Endothelial cell of umbilical vein (primary cell): ENCODE data around the gene P2RX3.

ENCODE experiments used
- EZH2 ChIP-seq: IDR thresholded peaks from 2 replicates; pipeline ENCODE4 v1.6.1; 2012; ENCODE audit warnings: borderline replicate concordance, low read depth, mild to moderate bottlenecking, moderate library complexity, low read length, inconsistent platforms; ENCODE audit not compliant: severe bottlenecking
- MYC ChIP-seq: IDR thresholded peaks from one replicate; pipeline ENCODE4 v1.6.1; 2011; ENCODE audit warnings: mild to moderate bottlenecking, low read depth, low read length
- TF ChIP-seq, protein P1 (sequence below), 2 donors: IDR thresholded peaks; 1 replicate in 1 of 2; 2 replicates in 1 of 2; pipeline ENCODE4 v1.5.1; 2011; ENCODE audit warnings: low read length in 2 of 2, mild to moderate bottlenecking in 2 of 2, moderate library complexity in 2 of 2, control low read depth in 1 of 2, inconsistent platforms in 1 of 2, low read depth in 1 of 2; ENCODE audit not compliant: insufficient read depth in 1 of 2; ENCODE audit errors: extremely low read depth in 1 of 2

DNA sequence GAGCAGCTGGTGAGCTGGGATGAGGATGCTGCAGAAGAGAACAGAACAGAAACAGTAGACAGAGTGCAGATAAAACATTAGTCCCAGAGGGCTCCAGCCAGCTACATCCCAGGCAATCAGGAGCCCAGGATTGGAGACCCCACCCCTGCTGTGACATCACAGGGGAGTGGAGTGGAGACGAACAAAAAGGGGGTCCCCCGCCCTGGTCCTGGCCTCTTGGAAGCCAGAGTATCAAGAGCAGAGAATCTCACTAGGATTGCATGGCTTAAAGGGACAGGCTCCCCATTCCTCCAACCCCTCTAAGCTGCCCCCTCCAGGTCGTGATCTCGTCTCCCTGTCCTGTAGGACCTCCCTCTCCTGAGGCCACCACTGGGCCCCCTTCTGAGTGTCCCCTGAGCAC, at the start of gene P2RX3:
- TF ChIP-seq MYC: no peak
- TF ChIP-seq, protein P1, sequence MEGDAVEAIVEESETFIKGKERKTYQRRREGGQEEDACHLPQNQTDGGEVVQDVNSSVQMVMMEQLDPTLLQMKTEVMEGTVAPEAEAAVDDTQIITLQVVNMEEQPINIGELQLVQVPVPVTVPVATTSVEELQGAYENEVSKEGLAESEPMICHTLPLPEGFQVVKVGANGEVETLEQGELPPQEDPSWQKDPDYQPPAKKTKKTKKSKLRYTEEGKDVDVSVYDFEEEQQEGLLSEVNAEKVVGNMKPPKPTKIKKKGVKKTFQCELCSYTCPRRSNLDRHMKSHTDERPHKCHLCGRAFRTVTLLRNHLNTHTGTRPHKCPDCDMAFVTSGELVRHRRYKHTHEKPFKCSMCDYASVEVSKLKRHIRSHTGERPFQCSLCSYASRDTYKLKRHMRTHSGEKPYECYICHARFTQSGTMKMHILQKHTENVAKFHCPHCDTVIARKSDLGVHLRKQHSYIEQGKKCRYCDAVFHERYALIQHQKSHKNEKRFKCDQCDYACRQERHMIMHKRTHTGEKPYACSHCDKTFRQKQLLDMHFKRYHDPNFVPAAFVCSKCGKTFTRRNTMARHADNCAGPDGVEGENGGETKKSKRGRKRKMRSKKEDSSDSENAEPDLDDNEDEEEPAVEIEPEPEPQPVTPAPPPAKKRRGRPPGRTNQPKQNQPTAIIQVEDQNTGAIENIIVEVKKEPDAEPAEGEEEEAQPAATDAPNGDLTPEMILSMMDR (IDR thresholded peaks at IDR 0.05; ENCODE audit: extremely low read depth in 1 of 2, insufficient read depth in 1 of 2, low read depth in 1 of 2, low read length in 2 of 2): no peak
- TF ChIP-seq EZH2: no peak
